AG09309 (cell line): ENCODE results near the gene PRPF6.

Experiments used
- DNase-seq: peaks from one replicate; pipeline ENCODE4 v3.0.0-alpha.2; 2010; ENCODE audit warnings: low read depth
- H3K4me3 ChIP-seq: 2 replicates; pipeline ENCODE4 v1.5.1; 2011; ENCODE audit warnings: mild to moderate bottlenecking, low read depth, low read length, moderate library complexity; ENCODE audit not compliant: control insufficient read depth
- CTCF ChIP-seq: IDR thresholded peaks from 2 replicates; pipeline ENCODE4 v1.5.1; 2011; ENCODE audit warnings: mild to moderate bottlenecking, low read depth, low read length, inconsistent platforms; ENCODE audit not compliant: insufficient read depth, control insufficient read depth; ENCODE audit errors: missing control alignments

PRPF6 gene

GRCh38 chr20:64030371-64031134 is 49.6 kb downstream of the PRPF6 start:
- H3K4me3 ChIP-seq = no peak overlapping the region
- no peak for TF ChIP-seq CTCF
- DNase-seq = no peak

- no peak overlapping the region for H3K4me3 ChIP-seq
- no peak for TF ChIP-seq CTCF
- no peak for DNase-seq
These were observed 50.9 kb downstream of the PRPF6 start for GRCh38 chr20:64031822-64032314.

GRCh38 chr20:64032706-64033624 is 52.0 kb downstream of the PRPF6 start:
- TF ChIP-seq CTCF = no peak
- DNase-seq = no peak
- H3K4me3 ChIP-seq = no peak overlapping the region

- DNase-seq = no peak
- H3K4me3 ChIP-seq = no peak overlapping the region
- no peak for TF ChIP-seq CTCF
These were observed 53.1 kb downstream of the PRPF6 start for GRCh38 chr20:64033981-64034493.

GRCh38 chr20:64035066-64035932 is 54.4 kb downstream of the PRPF6 start:
- no peak for TF ChIP-seq CTCF
- no peak for DNase-seq
- no peak overlapping the region for H3K4me3 ChIP-seq

GRCh38 chr20:64035933-64036345 is 55.0 kb downstream of the PRPF6 start, which contains the start of gene C20orf204:
C20orf204 (plus strand) TSS chr20:64036182; CDS start chr20:64036324, 142 bp downstream.
- no peak for DNase-seq
- TF ChIP-seq CTCF = no peak
- H3K4me3 ChIP-seq = no peak within 1 kb of the TSS
